Adrenal gland (tissue), 12 donors: ENCODE measurements around the gene PRKCE. TPM values are rescaled to one million over a fixed set of nuclear protein-coding genes. Genes with fewer than 3 reads are reported as not detected.

Source experiments
- DNase-seq, 7 donors: peaks; one replicate each; pipeline ENCODE4 v3.0.0-alpha.2; 2019 to 2020
- H3K27ac ChIP-seq, 5 donors: fragments of 200-600 bp; sonication (generic) in 4 of 5; 1 replicate in 3 of 5; 2 replicates in 2 of 5; pipeline versions ENCODE4 v1.5.1 to v1.8.0; 2016 to 2020; ENCODE audit warnings: mild to moderate bottlenecking in 1 of 5
- H3K27me3 ChIP-seq: fragments of 200-600 bp; 2 replicates; pipeline ENCODE4 v1.8.0; 2021
- H3K36me3 ChIP-seq, 2 donors: fragments of 200-600 bp; replicated peaks in 1 of 2; 1 replicate in 1 of 2; 2 replicates in 1 of 2; pipeline versions ENCODE4 v1.5.1 to v1.8.0; 2018 to 2022
- H3K4me1 ChIP-seq, 2 donors: fragments of 200-600 bp; replicated peaks in 1 of 2; 1 replicate in 1 of 2; 2 replicates in 1 of 2; pipeline versions ENCODE4 v1.5.1 to v1.8.0; 2018 to 2021
- H3K4me3 ChIP-seq, 4 donors: fragments of 200-600 bp; sonication (generic) in 3 of 4; one replicate each; pipeline ENCODE4 v1.5.1; 2016 to 2018
- H3K9me3 ChIP-seq, 3 donors: fragments of 200-600 bp; sonication (generic) in 1 of 3; replicated peaks in 1 of 3; 1 replicate in 2 of 3; 2 replicates in 1 of 3; pipeline versions ENCODE4 v1.5.1 to v1.8.0; 2016 to 2021
- POLR2A ChIP-seq, 2 donors: fragments of 450-650 bp; IDR thresholded peaks; one replicate each; pipeline ENCODE4 v1.6.1; 2017; ENCODE audit warnings: antibody characterized with exemption in 2 of 2, mild to moderate bottlenecking in 2 of 2, moderate library complexity in 1 of 2
- WGBS, 4 donors: extraction: QIAGEN DNeasy Blood & Tissue Kit in 2 of 4; methylation state at CpG; one replicate each; pipeline versions ENCODE4 v1.1.5 to v1.1.7; 2013 to 2017; 5-methylcytosine and 5-hydroxymethylcytosine counted together
- intact Hi-C, 2 donors: fragments of 100-400 bp; cut with DNase I; formaldehyde crosslinking; loops; one replicate each; pipeline versions ENCODE4 v1.14.1 to v1.15.0; 2022 to 2023
- polyA plus RNA-seq, 3 donors: library from polyadenylated mRNA; stranded (reverse); fragments of 200-250 nt in 2 of 3; fragments of 350-450 nt in 1 of 3; fragmentation: Illumina TruSeq in 1 of 3; extraction: RNeasy Lipid Tissue Mini Kit (QIAGEN cat#74804) in 1 of 3; gene quantifications; one replicate each; pipeline ENCODE4 v1.2.3, GENCODE V29; 2013 to 2014
- total RNA-seq, 9 donors: library from RNA; depleted of rRNA in 4 of 9; stranded (reverse); fragments of >200 nt in 4 of 9; fragments of 120-200 nt in 1 of 9; fragmentation: NEBNext Ultra II Directional in 1 of 9; extraction: Animal tissue kit (Norgen Biotek cat#: 25700) in 1 of 9; gene quantifications; one replicate each; pipeline versions ENCODE4 v1.1.0 to v1.2.4, GENCODE V29; 2013 to 2023
- TF ChIP-seq, protein P1 (sequence below), 6 experiments: fragments of 450-650 bp in 4 of 6; fragments of 200-600 bp in 2 of 6; sonication (generic) in 1 of 6; IDR thresholded peaks; 1 replicate in 5 of 6; 2 replicates in 1 of 6; pipeline versions ENCODE4 v1.5.1 to v1.8.0; 2016 to 2021; ENCODE audit warnings: antibody characterized with exemption in 6 of 6, mild to moderate bottlenecking in 2 of 6, moderate library complexity in 1 of 6
- donor health status: healthy with polysubstance abuse.
- donor health status: Bipolar disorder and iron deficiency.
- donor health status: DM: yes; HTN: yes; CAD: no.
- donor health status: DM: no; HTN: no; CAD: no.
- donor health status: DM: no; HTN: no; CAD: no.
- donor health status: DM: yes; HTN: yes; CAD: no.

PRKCE gene
- total and polyA plus RNA-seq, 12 donors = 1.9 to 19.2 (median 8.0) TPM

GRCh38 chr2:45707661-45708060, 56.2 kb downstream of the PRKCE start:
- peaks cover 0 to 27% of the 10 kb centered on the region in 2 donors for H3K4me1 ChIP-seq
- TF ChIP-seq, protein P1, sequence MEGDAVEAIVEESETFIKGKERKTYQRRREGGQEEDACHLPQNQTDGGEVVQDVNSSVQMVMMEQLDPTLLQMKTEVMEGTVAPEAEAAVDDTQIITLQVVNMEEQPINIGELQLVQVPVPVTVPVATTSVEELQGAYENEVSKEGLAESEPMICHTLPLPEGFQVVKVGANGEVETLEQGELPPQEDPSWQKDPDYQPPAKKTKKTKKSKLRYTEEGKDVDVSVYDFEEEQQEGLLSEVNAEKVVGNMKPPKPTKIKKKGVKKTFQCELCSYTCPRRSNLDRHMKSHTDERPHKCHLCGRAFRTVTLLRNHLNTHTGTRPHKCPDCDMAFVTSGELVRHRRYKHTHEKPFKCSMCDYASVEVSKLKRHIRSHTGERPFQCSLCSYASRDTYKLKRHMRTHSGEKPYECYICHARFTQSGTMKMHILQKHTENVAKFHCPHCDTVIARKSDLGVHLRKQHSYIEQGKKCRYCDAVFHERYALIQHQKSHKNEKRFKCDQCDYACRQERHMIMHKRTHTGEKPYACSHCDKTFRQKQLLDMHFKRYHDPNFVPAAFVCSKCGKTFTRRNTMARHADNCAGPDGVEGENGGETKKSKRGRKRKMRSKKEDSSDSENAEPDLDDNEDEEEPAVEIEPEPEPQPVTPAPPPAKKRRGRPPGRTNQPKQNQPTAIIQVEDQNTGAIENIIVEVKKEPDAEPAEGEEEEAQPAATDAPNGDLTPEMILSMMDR (IDR thresholded peaks at IDR 0.05) = no peak
- TF ChIP-seq POLR2A (IDR thresholded peaks at IDR 0.05) = no peak
- WGBS, 4 donors = 80 to 85% (median 83%) methylated on average over 5 to 6 of the region's 6 CpGs

DNA sequence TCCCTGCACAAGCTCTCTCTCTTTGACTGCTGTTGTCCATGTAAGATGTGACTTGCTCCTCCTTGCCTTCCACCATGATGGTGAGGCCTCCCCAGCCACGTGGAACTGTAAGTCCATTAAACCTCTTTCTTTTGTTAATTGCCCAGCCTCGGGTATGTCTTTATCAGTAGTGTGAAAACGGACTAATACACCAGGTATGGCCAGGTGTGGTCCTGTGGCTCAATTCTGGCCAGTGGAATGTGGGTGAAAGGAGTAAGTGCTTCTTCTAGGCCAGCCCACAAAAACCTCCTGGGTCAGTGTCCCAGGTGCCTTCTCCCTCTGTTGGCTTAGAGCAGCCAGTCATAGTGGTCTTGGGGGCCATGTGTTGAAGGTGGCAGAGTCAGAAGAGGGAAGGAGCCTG, 57.0 kb downstream of the PRKCE start:
- H3K27ac ChIP-seq = no peak overlapping the region
- no peaks in the 10 kb centered on the region for H3K36me3 ChIP-seq
- intact Hi-C loops = loop anchor here in 1 of 2 donors (5.0 kb wide), 1 partner anchor 41 kb away; no protein-coding TSS in a partner anchor
- no peaks in the 10 kb centered on the region for H3K27me3 ChIP-seq
- H3K4me1 ChIP-seq = peaks cover 0 to 27% of the 10 kb centered on the region in 2 donors
- DNase-seq = no peak
- WGBS, 4 donors = 90 to 98% (median 96%) methylated on average over 3 of the region's 3 CpGs
- no peak overlapping the region for H3K4me3 ChIP-seq
- TF ChIP-seq POLR2A (IDR thresholded peaks at IDR 0.05) = no peak
- TF ChIP-seq, protein P1 (IDR thresholded peaks at IDR 0.05) = no peak
- no peaks in the 10 kb centered on the region for H3K9me3 ChIP-seq

More at GRCh38 chr2:45707661-45708060, 56.2 kb downstream of the PRKCE start:
- intact Hi-C loops = loop anchor here in 1 of 2 donors (5.0 kb wide), 1 partner anchor 40 kb away; no protein-coding TSS in a partner anchor
- no peak for DNase-seq
- Histone ChIP-seq H3K36me3 (no peaks in the 10 kb centered on the region), H3K27ac (no peak overlapping the region), H3K27me3 (no peaks in the 10 kb centered on the region), H3K4me3 (no peak overlapping the region), H3K9me3 (no peaks in the 10 kb centered on the region)

DNA sequence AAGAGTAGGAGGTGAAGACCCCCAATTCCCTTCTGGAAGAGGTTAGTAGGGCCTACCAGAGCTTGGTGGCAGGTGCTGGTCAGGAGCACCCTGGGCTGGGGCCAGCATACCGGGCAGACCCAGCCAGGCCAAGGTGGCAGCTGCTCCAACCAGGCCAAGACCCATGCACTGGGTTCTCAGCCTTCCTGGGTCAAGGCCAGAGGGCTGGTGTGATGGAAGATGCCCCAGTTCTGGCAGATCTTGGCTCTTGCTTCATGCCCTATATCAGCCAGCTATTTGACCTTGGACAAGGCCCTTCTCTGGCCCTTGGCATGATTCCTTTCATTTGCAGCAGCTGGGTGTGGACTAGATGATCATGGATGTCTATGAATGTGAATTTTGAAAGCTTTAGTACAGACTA, 57.7 kb downstream of the PRKCE start:
- Histone ChIP-seq H3K27ac (no peak overlapping the region), H3K9me3 (no peaks in the 10 kb centered on the region), H3K36me3 (no peaks in the 10 kb centered on the region), H3K4me3 (no peak overlapping the region), H3K27me3 (no peaks in the 10 kb centered on the region), H3K4me1 (peaks cover 0 to 28% of the 10 kb centered on the region in 2 donors)
- intact Hi-C loops = loop anchor here in 1 of 2 donors (5.0 kb wide), 1 partner anchor 42 kb away; no protein-coding TSS in a partner anchor
- 41 to 50% methylated on average over 1 of the region's 1 CpG; no CpG with 5 or more reads in 2 of the 4 donors for WGBS, 4 donors
- no peak for TF ChIP-seq POLR2A (IDR thresholded peaks at IDR 0.05)
- TF ChIP-seq, protein P1 (IDR thresholded peaks at IDR 0.05) = no peak
- peak in 6 of 7 donors; percentile 33 to 67 (median 58) for DNase-seq

- H3K36me3 ChIP-seq = no peaks in the 10 kb centered on the region
- no peak overlapping the region for H3K27ac ChIP-seq
- WGBS, 4 donors = 86 to 100% (median 95%) methylated on average over 2 to 3 of the region's 3 CpGs
- no peaks in the 10 kb centered on the region for H3K27me3 ChIP-seq
- no peak for DNase-seq
- TF ChIP-seq, protein P1 (IDR thresholded peaks at IDR 0.05) = no peak
- TF ChIP-seq POLR2A (IDR thresholded peaks at IDR 0.05) = no peak
- intact Hi-C loops = no loop called here
- peaks cover 0 to 33% of the 10 kb centered on the region in 2 donors for H3K4me1 ChIP-seq
- no peak overlapping the region for H3K4me3 ChIP-seq
- no peaks in the 10 kb centered on the region for H3K9me3 ChIP-seq
Observed at GRCh38 chr2:45710468-45710867, 59.0 kb downstream of the PRKCE start.
